Measurements from ENCODE around the gene ALAS1. TPM values are rescaled to one million over a fixed set of nuclear protein-coding genes. Genes with fewer than 3 reads are reported as not detected.

Gene ALAS1
- total RNA-seq, 1 donor from 2014 or later, result 56.3 TPM

- peaks cover 11% of the 10 kb centered on the region for H3K36me3 ChIP-seq (ENCODE audit: insufficient read depth, low read length)
- H3K9ac ChIP-seq (ENCODE audit: low read length), result no peak overlapping the region
- peaks cover 71% of the 10 kb centered on the region for H4K20me1 ChIP-seq (ENCODE audit: insufficient read depth, low read length)
- Mint-ChIP-seq H3K4me1 (ENCODE audit: low read depth, unreplicated experiment) (peaks cover 15% of the 10 kb centered on the region), H3K27me3 (ENCODE audit: low read depth, unreplicated experiment) (no peaks in the 10 kb centered on the region), H3K9me3 (ENCODE audit: unreplicated experiment) (no peaks in the 10 kb centered on the region), H3K4me3 (ENCODE audit: unreplicated experiment) (no peak overlapping the region), H3K27ac (ENCODE audit: unreplicated experiment) (no peak overlapping the region), H3K36me3 (ENCODE audit: low read depth, unreplicated experiment) (peaks cover 7% of the 10 kb centered on the region)
- TF ChIP-seq EZH2 (IDR thresholded peaks at IDR 0.05; ENCODE audit: insufficient read depth, low read length), result no peak
- TF ChIP-seq, protein P1, sequence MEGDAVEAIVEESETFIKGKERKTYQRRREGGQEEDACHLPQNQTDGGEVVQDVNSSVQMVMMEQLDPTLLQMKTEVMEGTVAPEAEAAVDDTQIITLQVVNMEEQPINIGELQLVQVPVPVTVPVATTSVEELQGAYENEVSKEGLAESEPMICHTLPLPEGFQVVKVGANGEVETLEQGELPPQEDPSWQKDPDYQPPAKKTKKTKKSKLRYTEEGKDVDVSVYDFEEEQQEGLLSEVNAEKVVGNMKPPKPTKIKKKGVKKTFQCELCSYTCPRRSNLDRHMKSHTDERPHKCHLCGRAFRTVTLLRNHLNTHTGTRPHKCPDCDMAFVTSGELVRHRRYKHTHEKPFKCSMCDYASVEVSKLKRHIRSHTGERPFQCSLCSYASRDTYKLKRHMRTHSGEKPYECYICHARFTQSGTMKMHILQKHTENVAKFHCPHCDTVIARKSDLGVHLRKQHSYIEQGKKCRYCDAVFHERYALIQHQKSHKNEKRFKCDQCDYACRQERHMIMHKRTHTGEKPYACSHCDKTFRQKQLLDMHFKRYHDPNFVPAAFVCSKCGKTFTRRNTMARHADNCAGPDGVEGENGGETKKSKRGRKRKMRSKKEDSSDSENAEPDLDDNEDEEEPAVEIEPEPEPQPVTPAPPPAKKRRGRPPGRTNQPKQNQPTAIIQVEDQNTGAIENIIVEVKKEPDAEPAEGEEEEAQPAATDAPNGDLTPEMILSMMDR (IDR thresholded peaks at IDR 0.05; ENCODE audit: insufficient read depth, low read depth, low read length), result no peak
- H3K4me2 ChIP-seq (ENCODE audit: low read length), result no peak overlapping the region
- H3K79me2 ChIP-seq (ENCODE audit: insufficient read depth, low read length), result peaks cover 69% of the 10 kb centered on the region
- FAIRE-seq, result no peak
- no peak overlapping the region for H3K27ac ChIP-seq (ENCODE audit: low read depth, low read length)
- H2AFZ ChIP-seq (ENCODE audit: low read depth, low read length), result no peak overlapping the region
- no peaks in the 10 kb centered on the region for H3K27me3 ChIP-seq (ENCODE audit: insufficient read depth, low read length)
- DNase-seq (ENCODE audit: low read depth), result no peak
- H3K9me3 ChIP-seq (ENCODE audit: insufficient read depth, low read depth, low read length), result no peaks in the 10 kb centered on the region
- H3K4me3 ChIP-seq (ENCODE audit: insufficient read depth, low read depth, low read length), result no peak overlapping the region
- H3K4me1 ChIP-seq (ENCODE audit: insufficient read depth, low read length), result peaks cover 29% of the 10 kb centered on the region
These were observed 36.8 kb downstream of the ALAS1 start for GRCh38 chr3:52234516-52235447.

GRCh38 chr3:52236424-52236886 is 38.5 kb downstream of the ALAS1 start:
- no peaks in the 10 kb centered on the region for H3K9me3 ChIP-seq (ENCODE audit: insufficient read depth, low read depth, low read length)
- DNase-seq (ENCODE audit: low read depth) (no peak), FAIRE-seq (no peak)
- Mint-ChIP-seq H3K27me3 (ENCODE audit: low read depth, unreplicated experiment) (no peaks in the 10 kb centered on the region), H3K4me1 (ENCODE audit: low read depth, unreplicated experiment) (peaks cover 28% of the 10 kb centered on the region), H3K27ac (ENCODE audit: unreplicated experiment) (peak overlapping the region; percentile 62), H3K4me3 (ENCODE audit: unreplicated experiment) (peak overlapping the region; percentile 99), H3K36me3 (ENCODE audit: low read depth, unreplicated experiment) (peaks cover 5% of the 10 kb centered on the region), H3K9me3 (ENCODE audit: unreplicated experiment) (no peaks in the 10 kb centered on the region)
- peaks cover 41% of the 10 kb centered on the region for H3K4me1 ChIP-seq (ENCODE audit: insufficient read depth, low read length)
- H3K36me3 ChIP-seq (ENCODE audit: insufficient read depth, low read length), result peaks cover 2% of the 10 kb centered on the region
- peaks cover 54% of the 10 kb centered on the region for H4K20me1 ChIP-seq (ENCODE audit: insufficient read depth, low read length)
- H3K27ac ChIP-seq (ENCODE audit: low read depth, low read length), result peak overlapping the region; percentile 85
- peak overlapping the region; percentile 92 for H3K4me2 ChIP-seq (ENCODE audit: low read length)
- H3K79me2 ChIP-seq (ENCODE audit: insufficient read depth, low read length), result peaks cover 69% of the 10 kb centered on the region
- H3K27me3 ChIP-seq (ENCODE audit: insufficient read depth, low read length), result no peaks in the 10 kb centered on the region
- no peak overlapping the region for H2AFZ ChIP-seq (ENCODE audit: low read depth, low read length)
- H3K4me3 ChIP-seq (ENCODE audit: insufficient read depth, low read depth, low read length), result peak overlapping the region; percentile 40
- TF ChIP-seq, protein P1 (IDR thresholded peaks at IDR 0.05; ENCODE audit: insufficient read depth, low read depth, low read length), result no peak
- TF ChIP-seq EZH2 (IDR thresholded peaks at IDR 0.05; ENCODE audit: insufficient read depth, low read length), result no peak
- H3K9ac ChIP-seq (ENCODE audit: low read length), result no peak overlapping the region
